Keratinocyte (primary cell): ENCODE data around the gene NRG3.

Source experiments
- CTCF ChIP-seq, 3 experiments: IDR thresholded peaks in 1 of 3; conservative IDR thresholded peaks in 1 of 3; optimal IDR thresholded peaks in 1 of 3; 2 replicates in 2 of 3; 3 replicates in 1 of 3; pipeline versions ENCODE3 to v1.5.1; 2011; ENCODE audit warnings: low read length in 3 of 3, mild to moderate bottlenecking in 3 of 3, moderate library complexity in 2 of 3, control low read depth in 1 of 3, inconsistent platforms in 1 of 3; ENCODE audit not compliant: insufficient read depth in 2 of 3; ENCODE audit errors: extremely low read depth in 1 of 3
- EZH2 ChIP-seq: IDR thresholded peaks from one replicate; pipeline ENCODE4 v1.6.1; 2012; ENCODE audit warnings: inconsistent platforms, mild to moderate bottlenecking, low read length, moderate library complexity

- no peak for TF ChIP-seq CTCF (optimal IDR thresholded peaks at IDR 0.05 in 1 of 3, IDR thresholded peaks at IDR 0.05 in 1 of 3, conservative IDR thresholded peaks at IDR 0.05 in 1 of 3; ENCODE audit: extremely low read depth in 1 of 3, insufficient read depth in 2 of 3, low read length in 3 of 3)
- no peak for TF ChIP-seq EZH2
Measured at GRCh38 chr10:82161264-82161663, 286.3 kb downstream of the NRG3 start.
